ENCODE data around the gene VHLL. TPM values are rescaled to one million over a fixed set of nuclear protein-coding genes. Genes with fewer than 3 reads are reported as not detected.
A peak's percentile ranks its signal among the peaks of the same experiment; 100 is the strongest.

VHLL gene
- total and polyA plus RNA-seq, 2 of the 13 experiments (the other 11 are each of a cell fraction or from before 2014, with no cell fraction given) = 0.24 TPM; not detected in 1

- TF ChIP-seq REST (IDR thresholded peaks at IDR 0.05; ENCODE audit: borderline replicate concordance in 1 of 2, low read depth in 1 of 2, low read length in 2 of 2) (peak in 1 of 2 experiments; percentile 43; a peak in 1 of 4 replicates), SETDB1 (CRISPR knock-in tag; IDR thresholded peaks at IDR 0.05; ENCODE audit: borderline replicate concordance) (no peak), KLF15 (CRISPR knock-in tag; IDR thresholded peaks at IDR 0.05; ENCODE audit: borderline replicate concordance) (no peak), MED8 (CRISPR knock-in tag; IDR thresholded peaks at IDR 0.05; ENCODE audit: insufficient replicate concordance) (peak; percentile 84), TMF1 (CRISPR knock-in tag; IDR thresholded peaks at IDR 0.05; ENCODE audit: low read depth) (no peak), ZNF350 (CRISPR knock-in tag; IDR thresholded peaks at IDR 0.05; ENCODE audit: borderline replicate concordance, low read depth) (peak; percentile 73; the same call in 1 of the 2 replicates), ATAD3A (CRISPR knock-in tag; IDR thresholded peaks at IDR 0.05) (no peak), ZNF331 (CRISPR knock-in tag; IDR thresholded peaks at IDR 0.05) (peak; percentile 82), ZMAT5 (CRISPR knock-in tag; IDR thresholded peaks at IDR 0.05; ENCODE audit: borderline replicate concordance, low read depth) (no peak), SYNCRIP (IDR thresholded peaks at IDR 0.05; ENCODE audit: insufficient read depth, low read depth, low read length) (no peak), ZBTB7B (CRISPR knock-in tag; IDR thresholded peaks at IDR 0.05) (peak; percentile 64; the same call in 1 of the 2 replicates), ZBTB38 (CRISPR knock-in tag; IDR thresholded peaks at IDR 0.05) (0 out of 2 replicates have a peak, but pooled peaks have one; percentile 18), RBFOX2 (IDR thresholded peaks at IDR 0.05; ENCODE audit: low read depth, low read length) (peak; percentile 99), XRCC5 (optimal IDR thresholded peaks at IDR 0.05; ENCODE audit: low read length) (peak; percentile 29), ZNF879 (CRISPR knock-in tag; IDR thresholded peaks at IDR 0.05) (no peak), PCBP2 (optimal IDR thresholded peaks at IDR 0.05; ENCODE audit: low read depth, low read length, poor library complexity, severe bottlenecking) (no peak), ZNF446 (CRISPR knock-in tag; IDR thresholded peaks at IDR 0.05) (peak; percentile 40; the same call in 1 of the 2 replicates), BRD4 (CRISPR knock-in tag; IDR thresholded peaks at IDR 0.05) (peak; percentile 43; the same call in 1 of the 2 replicates), ETV6 (CRISPR knock-in tag; conservative IDR thresholded peaks at IDR 0.05) (peak; percentile 67; the same call in 1 of the 2 replicates), FOXK1 (CRISPR knock-in tag; IDR thresholded peaks at IDR 0.05; ENCODE audit: borderline replicate concordance, low read depth) (peak; percentile 91), NFATC3 (CRISPR knock-in tag; IDR thresholded peaks at IDR 0.05) (no peak)
- TF ChIP-seq, protein P1, sequence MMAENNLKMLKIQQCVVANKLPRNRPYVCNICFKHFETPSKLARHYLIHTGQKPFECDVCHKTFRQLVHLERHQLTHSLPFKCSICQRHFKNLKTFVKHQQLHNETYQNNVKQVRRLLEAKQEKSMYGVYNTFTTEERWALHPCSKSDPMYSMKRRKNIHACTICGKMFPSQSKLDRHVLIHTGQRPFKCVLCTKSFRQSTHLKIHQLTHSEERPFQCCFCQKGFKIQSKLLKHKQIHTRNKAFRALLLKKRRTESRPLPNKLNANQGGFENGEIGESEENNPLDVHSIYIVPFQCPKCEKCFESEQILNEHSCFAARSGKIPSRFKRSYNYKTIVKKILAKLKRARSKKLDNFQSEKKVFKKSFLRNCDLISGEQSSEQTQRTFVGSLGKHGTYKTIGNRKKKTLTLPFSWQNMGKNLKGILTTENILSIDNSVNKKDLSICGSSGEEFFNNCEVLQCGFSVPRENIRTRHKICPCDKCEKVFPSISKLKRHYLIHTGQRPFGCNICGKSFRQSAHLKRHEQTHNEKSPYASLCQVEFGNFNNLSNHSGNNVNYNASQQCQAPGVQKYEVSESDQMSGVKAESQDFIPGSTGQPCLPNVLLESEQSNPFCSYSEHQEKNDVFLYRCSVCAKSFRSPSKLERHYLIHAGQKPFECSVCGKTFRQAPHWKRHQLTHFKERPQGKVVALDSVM (CRISPR knock-in tag; IDR thresholded peaks at IDR 0.05) = peak; percentile 51
Observed at GRCh38 chr1:156282479-156283222, 16.5 kb downstream of the VHLL start, which contains the start of gene SMG5 (continued).
